SK-N-MC (cell line): ENCODE data around the gene FBLN2.

Experiments used
- DNase-seq: peaks from one replicate; pipeline ENCODE4 v3.0.0-alpha.2; 2011; ENCODE audit warnings: low read depth, low spot score
- H3K27ac ChIP-seq: fragments of 200-600 bp; sonication (generic); 2 replicates; pipeline ENCODE4 v1.5.1; 2016; ENCODE audit warnings: mixed run types
- H3K36me3 ChIP-seq: fragments of 200-600 bp; sonication (generic); 2 replicates; pipeline ENCODE4 v1.6.1; 2017; ENCODE audit warnings: antibody characterized with exemption, low read length, mixed read lengths; ENCODE audit not compliant: insufficient read depth
- H3K4me3 ChIP-seq: fragments of 200-600 bp; sonication (generic); 2 replicates; pipeline ENCODE4 v1.5.1; 2016
- H3K9ac ChIP-seq: fragments of 200-600 bp; sonication (generic); 2 replicates; pipeline ENCODE4 v1.8.0; 2017; ENCODE audit warnings: mixed run types, mixed read lengths; ENCODE audit not compliant: insufficient read length
- H3K9me3 ChIP-seq: fragments of 200-600 bp; sonication (generic); 2 replicates; pipeline ENCODE4 v1.6.1; 2017; ENCODE audit warnings: low read depth, mild to moderate bottlenecking, antibody characterized with exemption, low read length, moderate library complexity, mixed read lengths
- EZH2 ChIP-seq: fragments of 200-600 bp; sonication (generic); IDR thresholded peaks from one replicate; pipeline ENCODE4 v1.6.1; 2017; ENCODE audit warnings: antibody characterized with exemption
- FOXP2 ChIP-seq: optimal IDR thresholded peaks from 2 replicates; pipeline ENCODE3; 2011; ENCODE audit warnings: mild to moderate bottlenecking, moderate library complexity; ENCODE audit not compliant: insufficient read depth; ENCODE audit errors: extremely low read length, control extremely low read depth
- POLR2AphosphoS5 ChIP-seq: IDR thresholded peaks from 2 replicates; pipeline ENCODE4 v1.6.1; 2012; ENCODE audit warnings: mild to moderate bottlenecking, low read depth, low read length, borderline replicate concordance

The FBLN2 gene

DNA sequence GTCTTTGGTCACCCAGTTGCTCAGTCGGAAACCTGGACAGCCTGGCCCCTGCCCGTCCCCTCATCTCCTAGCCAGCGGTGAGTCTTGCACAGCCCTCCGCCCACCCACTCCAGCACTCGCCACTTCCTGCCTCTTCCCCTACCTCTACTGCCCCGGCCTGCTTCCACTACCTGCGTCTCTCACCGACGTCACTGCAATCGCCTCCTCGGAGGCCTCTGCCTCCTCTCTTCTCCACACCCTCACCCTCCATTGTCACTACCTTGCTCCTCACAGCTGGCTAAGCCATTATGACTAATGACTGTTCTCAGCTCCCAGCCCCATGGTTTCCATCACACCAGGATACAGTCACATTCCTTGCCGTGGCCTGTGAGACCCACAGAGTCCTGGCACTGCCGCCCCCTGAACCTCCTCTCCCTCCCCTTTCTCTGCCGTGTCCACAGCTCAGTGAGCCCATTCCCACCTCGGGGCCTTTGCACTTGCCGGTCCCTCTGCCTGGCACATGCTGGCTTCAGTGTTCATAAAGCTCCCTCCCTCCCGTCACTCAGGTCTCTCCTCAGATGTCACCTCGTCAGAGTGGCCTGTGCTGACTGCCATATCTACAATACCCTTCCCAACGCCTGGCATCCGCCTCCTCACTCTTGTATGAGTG lies 104.8 kb downstream of the FBLN2 start:
- no peaks in the 10 kb centered on the region for H3K36me3 ChIP-seq
- H3K9me3 ChIP-seq, result no peaks in the 10 kb centered on the region
- TF ChIP-seq EZH2, result no peak
- no peak for TF ChIP-seq POLR2AphosphoS5
- no peak for TF ChIP-seq FOXP2
- no peak overlapping the region for H3K4me3 ChIP-seq
- H3K9ac ChIP-seq, result no peak overlapping the region
- no peak overlapping the region for H3K27ac ChIP-seq
- no peak for DNase-seq

DNA sequence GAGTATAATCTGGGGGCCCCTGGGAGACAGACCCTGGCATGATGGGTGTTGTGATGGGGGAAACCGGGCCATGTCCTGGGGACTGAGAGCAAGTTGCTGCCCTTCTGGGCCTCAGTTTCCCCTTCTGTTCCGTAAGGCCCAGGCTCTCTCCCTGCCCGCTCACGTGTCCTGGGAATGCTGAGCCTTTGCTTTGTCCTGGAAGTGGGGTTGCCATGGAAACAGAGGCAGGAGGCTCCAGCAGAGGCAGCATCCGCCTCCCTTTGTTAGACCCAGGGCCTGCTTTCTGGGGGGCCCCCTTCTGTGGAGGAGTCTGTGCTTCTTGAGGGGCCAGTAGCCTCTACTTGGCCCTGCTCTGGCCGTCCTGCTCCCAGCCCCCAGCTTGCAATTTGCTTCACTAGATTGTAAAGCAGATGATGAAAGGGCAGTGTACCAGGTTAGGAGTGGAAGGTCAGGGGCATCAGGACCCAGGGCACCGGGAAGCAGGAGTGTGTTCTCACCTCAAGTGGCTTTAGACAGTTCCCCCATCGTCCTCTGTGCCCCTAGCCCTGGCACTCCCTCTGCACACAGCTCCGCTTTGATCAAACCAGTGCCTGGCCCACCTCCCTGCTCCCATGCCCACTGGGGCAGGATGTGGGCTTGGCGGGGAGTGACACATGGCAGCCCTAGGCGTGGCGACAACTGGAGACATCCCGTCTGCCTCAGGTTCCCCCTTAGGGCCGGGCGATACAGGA lies 105.6 kb downstream of the FBLN2 start:
- no peak for DNase-seq
- H3K27ac ChIP-seq, result no peak overlapping the region
- no peak overlapping the region for H3K4me3 ChIP-seq

DNA sequence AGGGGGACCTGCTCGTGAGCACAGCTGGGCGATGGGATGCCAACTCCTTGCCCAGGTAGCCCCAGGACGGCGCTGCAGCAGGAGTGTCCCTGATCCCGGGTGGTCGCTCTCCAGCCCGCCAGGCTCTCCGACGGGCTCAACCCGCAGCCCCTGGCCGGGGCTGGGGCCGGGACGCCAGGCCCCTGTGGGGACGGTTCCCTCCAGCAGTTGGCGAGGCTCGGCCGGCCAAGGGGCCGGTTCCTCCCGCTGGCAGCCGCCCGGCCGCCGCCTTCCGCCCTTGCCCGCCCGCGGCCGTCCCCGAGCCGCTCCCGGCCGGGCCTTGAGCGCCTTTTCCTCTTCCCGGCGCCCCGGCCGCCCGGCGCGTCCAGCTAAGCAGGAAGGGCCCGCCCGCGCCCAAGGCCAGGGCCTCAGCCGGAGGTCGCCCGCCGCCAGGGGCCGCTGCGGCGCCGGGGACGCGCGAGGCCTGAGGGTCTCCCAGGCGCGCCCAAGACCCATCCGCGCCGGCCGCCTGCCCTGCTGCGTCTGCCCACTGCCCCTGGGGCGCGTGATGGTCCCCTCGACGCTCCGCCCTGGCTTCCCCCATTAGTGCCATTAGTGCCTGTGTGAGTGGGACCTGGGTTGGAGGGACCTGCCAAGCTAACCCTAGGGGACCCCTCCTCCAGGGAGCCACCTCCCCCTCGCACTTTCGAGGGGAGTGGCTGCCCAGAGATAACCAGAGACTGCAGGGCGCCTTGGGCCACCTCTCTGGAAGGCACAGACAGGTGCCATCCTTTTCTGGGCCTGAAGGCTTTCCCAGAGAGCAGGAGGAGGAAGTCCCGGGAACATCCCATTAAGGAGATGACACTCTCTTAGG lies 106.4 kb downstream of the FBLN2 start:
- no peak overlapping the region for H3K4me3 ChIP-seq
- TF ChIP-seq EZH2 (no peak), FOXP2 (no peak), POLR2AphosphoS5 (no peak)
- H3K9ac ChIP-seq, result no peak overlapping the region
- no peak overlapping the region for H3K27ac ChIP-seq
- no peak for DNase-seq
- H3K9me3 ChIP-seq, result no peaks in the 10 kb centered on the region
- H3K36me3 ChIP-seq, result no peaks in the 10 kb centered on the region

More for the DNA sequence above, 105.6 kb downstream of the FBLN2 start:
- Histone ChIP-seq H3K36me3 (no peaks in the 10 kb centered on the region), H3K9ac (no peak overlapping the region), H3K9me3 (no peaks in the 10 kb centered on the region)
- TF ChIP-seq FOXP2 (no peak), POLR2AphosphoS5 (no peak), EZH2 (no peak)

DNA sequence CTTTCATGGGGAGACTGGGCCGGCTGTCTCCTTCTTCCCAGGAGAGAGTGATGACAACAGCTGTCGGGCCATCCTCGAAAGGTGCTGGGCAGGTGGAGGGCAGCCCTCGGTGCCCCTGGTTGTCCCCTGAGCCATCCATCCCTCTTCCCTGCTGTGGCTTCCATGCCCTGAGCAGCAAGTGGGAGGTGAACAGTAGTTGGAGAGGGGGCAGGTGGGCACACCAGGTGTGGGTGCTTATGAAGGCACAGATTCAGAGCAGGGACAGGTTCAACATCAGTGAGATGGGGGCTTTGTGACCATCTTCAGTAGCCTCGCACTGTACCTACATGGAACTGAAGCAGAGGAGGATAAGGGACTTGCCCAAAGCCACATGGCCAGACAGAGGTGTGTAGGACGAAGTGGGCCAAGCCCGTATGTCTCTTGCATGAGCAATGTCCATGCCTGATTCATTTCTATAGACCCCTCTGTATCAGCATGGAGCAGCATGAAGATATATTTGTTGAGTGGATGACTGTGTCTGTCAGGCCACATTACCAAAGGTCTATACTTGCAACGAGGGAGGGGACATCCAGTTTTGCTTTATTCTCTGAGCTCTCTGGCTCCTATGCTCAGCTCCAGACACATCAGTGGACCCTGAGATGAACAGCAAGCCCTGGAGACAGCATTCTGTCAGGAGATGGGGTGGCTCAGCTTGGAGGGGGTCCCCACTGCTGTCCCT lies 107.8 kb downstream of the FBLN2 start:
- TF ChIP-seq EZH2, result no peak
- no peak for TF ChIP-seq FOXP2
- TF ChIP-seq POLR2AphosphoS5, result no peak
- Histone ChIP-seq H3K9ac (no peak overlapping the region), H3K9me3 (no peaks in the 10 kb centered on the region), H3K4me3 (no peak overlapping the region), H3K36me3 (no peaks in the 10 kb centered on the region), H3K27ac (no peak overlapping the region)
- no peak for DNase-seq

DNA sequence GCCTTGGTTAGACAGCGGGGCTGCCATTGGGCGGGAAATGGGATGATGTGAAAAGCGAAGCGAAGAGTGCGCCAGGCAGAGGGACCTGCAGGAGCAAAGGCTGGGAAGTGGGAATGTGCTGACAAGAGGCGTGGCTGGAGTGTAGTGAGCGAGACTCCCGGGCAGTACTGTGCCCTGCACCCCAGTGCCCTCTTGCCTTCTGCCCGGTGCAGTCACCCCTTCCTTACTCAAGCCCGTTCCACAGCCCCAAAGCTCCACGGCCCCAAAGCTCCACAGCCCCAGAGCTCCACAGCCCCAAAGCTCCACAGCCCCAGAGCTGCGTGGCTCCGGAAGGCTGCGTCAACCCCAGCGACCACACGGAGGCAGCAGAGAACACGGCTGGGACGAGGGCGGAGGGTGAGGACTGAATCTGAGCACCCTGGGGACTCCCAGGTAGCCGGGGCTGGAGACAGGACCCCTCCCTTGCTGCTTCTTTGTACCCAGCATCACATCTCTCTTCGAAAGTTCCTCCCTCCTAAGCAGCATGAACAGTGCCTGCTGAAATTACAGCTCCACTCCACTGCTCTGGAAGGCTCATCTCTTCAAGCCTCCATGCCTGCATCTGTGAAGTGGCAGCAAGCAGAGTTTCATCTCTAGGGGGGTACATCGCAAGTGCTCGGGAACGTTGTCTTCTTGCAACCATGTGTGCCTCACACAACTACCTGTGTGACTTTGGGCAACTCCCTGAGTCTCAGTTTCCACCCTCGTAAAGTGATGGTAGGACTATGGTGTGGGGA lies 108.9 kb downstream of the FBLN2 start:
- TF ChIP-seq EZH2 (no peak), POLR2AphosphoS5 (no peak), FOXP2 (no peak)
- no peaks in the 10 kb centered on the region for H3K9me3 ChIP-seq
- H3K36me3 ChIP-seq, result no peaks in the 10 kb centered on the region
- H3K9ac ChIP-seq, result no peak overlapping the region
- H3K27ac ChIP-seq, result no peak overlapping the region
- DNase-seq, result no peak
- no peak overlapping the region for H3K4me3 ChIP-seq

DNA sequence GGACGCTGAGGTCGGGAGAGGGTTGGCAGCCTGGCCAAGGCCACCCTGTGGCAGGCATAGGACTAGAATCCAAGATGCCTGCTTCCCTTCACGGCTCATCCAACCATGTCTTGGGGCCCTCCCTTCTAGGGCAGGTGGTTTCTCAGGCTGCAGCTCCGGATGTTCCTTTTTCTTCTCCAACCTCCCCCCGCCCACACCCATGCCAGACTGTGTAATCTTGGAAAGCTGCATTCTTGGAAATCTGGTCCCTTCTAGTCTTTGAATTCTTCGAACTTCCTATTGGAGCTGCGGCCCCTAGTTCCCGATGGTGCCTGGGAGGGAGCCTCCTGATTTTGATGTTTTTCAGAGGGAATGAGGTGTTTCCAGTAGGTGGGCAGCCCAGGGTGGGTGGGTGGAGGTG lies 109.8 kb downstream of the FBLN2 start:
- DNase-seq, result no peak
- H3K9ac ChIP-seq, result no peak overlapping the region
- no peaks in the 10 kb centered on the region for H3K9me3 ChIP-seq
- no peak for TF ChIP-seq EZH2
- no peak for TF ChIP-seq FOXP2
- no peak for TF ChIP-seq POLR2AphosphoS5
- no peak overlapping the region for H3K27ac ChIP-seq
- H3K4me3 ChIP-seq, result no peak overlapping the region
- no peaks in the 10 kb centered on the region for H3K36me3 ChIP-seq

DNA sequence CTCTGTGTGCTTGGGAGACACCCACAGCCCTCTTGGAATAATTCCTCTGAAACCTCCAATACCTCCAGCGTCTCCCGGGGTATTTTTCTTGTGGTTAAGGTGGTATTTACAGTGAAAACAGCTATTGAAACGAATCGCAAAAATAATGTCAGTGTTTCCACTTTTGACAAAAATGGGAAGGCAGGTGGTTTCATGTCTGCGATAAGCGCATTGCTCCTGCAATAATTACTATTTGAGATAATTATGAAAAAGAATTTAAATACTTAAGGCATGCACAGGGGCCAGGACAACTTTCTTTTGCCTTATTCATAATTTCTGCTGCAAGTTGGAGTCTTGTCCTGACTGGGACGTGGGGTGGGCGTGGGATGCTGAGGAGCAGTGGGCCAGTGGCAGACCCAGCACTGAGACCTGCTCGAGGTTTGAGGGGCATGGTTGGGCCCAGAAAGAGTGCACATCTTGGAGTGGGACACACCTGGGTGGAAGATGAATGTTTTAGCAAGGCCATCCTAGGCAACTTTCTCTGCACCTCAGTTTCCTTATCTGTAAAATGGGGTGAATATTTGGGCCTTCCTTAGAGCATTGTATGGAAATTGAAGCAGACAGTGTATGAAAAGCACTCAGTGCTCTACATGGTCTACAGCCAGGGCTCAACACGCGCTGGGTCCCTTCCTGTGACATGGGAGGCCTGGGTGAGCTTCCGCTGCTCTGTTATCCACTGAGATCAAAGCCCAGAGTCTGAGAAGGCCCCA lies 110.5 kb downstream of the FBLN2 start:
- no peaks in the 10 kb centered on the region for H3K36me3 ChIP-seq
- H3K4me3 ChIP-seq, result no peak overlapping the region
- no peak overlapping the region for H3K9ac ChIP-seq
- H3K9me3 ChIP-seq, result no peaks in the 10 kb centered on the region
- DNase-seq, result no peak
- TF ChIP-seq POLR2AphosphoS5, result no peak
- no peak for TF ChIP-seq EZH2
- TF ChIP-seq FOXP2, result no peak
- H3K27ac ChIP-seq, result no peak overlapping the region
